ENCODE data around the gene SMIM17.

The SMIM17 gene

GRCh38 chr19:56601375-56601774, 41.6 kb upstream of the SMIM17 start:
- TF ChIP-seq CTCF (IDR thresholded peaks at IDR 0.05; ENCODE audit: control extremely low read depth, extremely low read depth, low read depth, missing control alignments): no peak
- CTCF ChIA-PET: no interaction called here
- POLR2A ChIA-PET: no interaction called here
- no peak for DNase-seq (ENCODE audit: extremely low spot score)

- TF ChIP-seq CTCF (IDR thresholded peaks at IDR 0.05; ENCODE audit: control extremely low read depth, extremely low read depth, low read depth, missing control alignments): no peak
- ChIA-PET CTCF (interaction anchor here (1.3 kb wide), 1 partner anchor 10 kb away, joined by 6 read pairs; no protein-coding TSS in a partner anchor), POLR2A (no interaction called here)
- DNase-seq (ENCODE audit: extremely low spot score): no peak
These were observed 39.1 kb upstream of the SMIM17 start for GRCh38 chr19:56603829-56604228.

GRCh38 chr19:56608274-56608964, 34.5 kb upstream of the SMIM17 start:
- POLR2A ChIA-PET: no interaction called here
- no peak for TF ChIP-seq CTCF (IDR thresholded peaks at IDR 0.05; ENCODE audit: control extremely low read depth, extremely low read depth, low read depth, missing control alignments)
- CTCF ChIA-PET: no interaction called here
- no peak for DNase-seq (ENCODE audit: extremely low spot score)

- CTCF ChIA-PET: no interaction called here
- no peak for TF ChIP-seq CTCF (IDR thresholded peaks at IDR 0.05; ENCODE audit: control extremely low read depth, extremely low read depth, low read depth, missing control alignments)
- DNase-seq (ENCODE audit: extremely low spot score): no peak
- POLR2A ChIA-PET: no interaction called here
These were observed 31.7 kb upstream of the SMIM17 start for GRCh38 chr19:56611288-56611687.

GRCh38 chr19:56612737-56613136, 30.2 kb upstream of the SMIM17 start:
- ChIA-PET CTCF (no interaction called here), POLR2A (no interaction called here)
- DNase-seq (ENCODE audit: extremely low spot score): no peak
- TF ChIP-seq CTCF (IDR thresholded peaks at IDR 0.05; ENCODE audit: control extremely low read depth, extremely low read depth, low read depth, missing control alignments): no peak

GRCh38 chr19:56613639-56614038, 29.3 kb upstream of the SMIM17 start:
- ChIA-PET POLR2A (no interaction called here), CTCF (interaction anchor here (1.6 kb wide), 1 partner anchor 9 kb away, joined by 6 read pairs; no protein-coding TSS in a partner anchor)
- no peak for DNase-seq (ENCODE audit: extremely low spot score)
- TF ChIP-seq CTCF (IDR thresholded peaks at IDR 0.05; ENCODE audit: control extremely low read depth, extremely low read depth, low read depth, missing control alignments): no peak

Data from GM10248 (cell line).